GM19397 (cell line): Measurements from ENCODE around the gene CWC22.
"Not testable (repeated sequence)": the region's sequence is repeated elsewhere in the genome, so short reads cannot be mapped to it uniquely, and the experiment has no call there.

Source experiments
- ATAC-seq: cut with Tn5 transposase; IDR thresholded peaks from one replicate; pipeline ENCODE4 v1.9.1; 2021; ENCODE audit warnings: mild to moderate bottlenecking, moderate library complexity; ENCODE audit not compliant: unreplicated experiment

CWC22 gene

DNA sequence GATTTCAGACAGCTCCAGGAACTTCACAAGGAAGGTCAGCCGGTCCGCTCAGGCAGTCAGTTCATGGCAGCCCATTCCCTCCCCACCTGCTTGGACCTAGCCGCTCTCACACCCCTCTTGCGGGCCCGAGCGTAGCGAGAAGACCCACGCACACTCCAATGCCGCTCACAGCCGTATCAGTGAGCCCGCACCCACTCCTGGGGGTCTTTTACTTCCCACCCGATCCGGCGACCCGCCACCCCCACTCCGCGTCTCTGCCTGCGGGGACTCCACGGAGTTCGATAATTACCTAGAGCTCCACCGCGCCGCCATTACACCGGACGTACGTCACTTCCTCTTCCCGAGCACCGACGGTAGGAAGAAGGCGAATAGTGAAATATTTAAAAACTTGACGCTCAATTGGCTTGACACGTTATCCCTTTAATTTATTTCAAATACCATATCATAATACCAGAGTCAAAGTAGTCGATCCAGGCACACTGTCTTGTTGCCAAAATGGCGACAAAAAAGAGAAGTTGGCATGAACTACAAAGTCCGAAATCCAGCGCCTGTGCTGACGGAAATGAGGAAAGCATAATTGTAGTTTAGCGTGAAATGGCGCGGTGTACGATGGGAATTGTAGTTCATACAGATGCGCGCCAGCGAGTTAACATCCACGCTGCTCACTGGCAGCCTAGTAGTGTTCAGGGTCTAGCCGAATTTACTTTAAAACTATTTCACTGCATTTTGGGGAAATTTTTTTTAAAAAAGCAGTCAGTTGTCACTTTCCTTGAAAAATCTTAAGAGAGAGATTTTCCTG, at the start of gene CWC22:
TSS of gene CWC22 (minus strand) at position 517 of the 799 bp plus-strand sequence. CDS start 13,956 bp downstream, outside the sequence.
- ATAC-seq, result peak; percentile 98

DNA sequence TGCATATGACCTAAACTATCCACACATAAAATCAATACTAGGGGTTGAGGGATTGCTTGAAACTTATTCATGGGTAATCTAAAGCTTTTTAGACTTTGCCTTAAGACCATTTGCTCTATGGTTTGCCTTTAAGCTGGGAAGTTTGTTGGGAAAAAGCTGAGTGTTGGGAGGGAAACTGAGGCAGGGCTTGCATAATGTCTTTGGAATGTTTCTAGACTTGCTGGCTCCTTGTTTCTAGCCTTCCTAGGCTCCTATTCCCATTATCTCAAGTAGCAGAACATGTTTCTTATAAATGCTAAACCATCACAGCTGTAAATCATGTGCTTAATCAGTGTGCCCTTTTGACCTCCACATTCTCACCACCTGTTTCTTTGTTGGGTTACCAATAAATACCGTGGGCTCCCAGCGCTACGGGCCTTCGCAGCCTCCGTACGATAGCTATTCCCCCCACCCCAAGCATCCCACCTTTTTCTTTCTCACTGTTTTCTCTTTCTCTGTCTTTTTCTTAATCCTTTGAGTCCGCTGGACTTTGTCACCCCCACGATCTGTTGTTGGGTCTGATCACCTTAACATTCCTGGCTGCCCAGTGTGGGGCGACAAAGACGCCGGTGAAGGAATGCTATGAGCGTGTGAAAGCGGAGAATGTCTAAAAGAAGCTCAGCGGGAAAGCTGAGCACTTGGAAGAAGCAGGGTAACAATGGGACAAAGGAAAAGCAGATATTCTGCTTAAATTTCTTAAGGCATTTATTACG, 49.4 kb upstream of the CWC22 start:
- no peak for ATAC-seq

DNA sequence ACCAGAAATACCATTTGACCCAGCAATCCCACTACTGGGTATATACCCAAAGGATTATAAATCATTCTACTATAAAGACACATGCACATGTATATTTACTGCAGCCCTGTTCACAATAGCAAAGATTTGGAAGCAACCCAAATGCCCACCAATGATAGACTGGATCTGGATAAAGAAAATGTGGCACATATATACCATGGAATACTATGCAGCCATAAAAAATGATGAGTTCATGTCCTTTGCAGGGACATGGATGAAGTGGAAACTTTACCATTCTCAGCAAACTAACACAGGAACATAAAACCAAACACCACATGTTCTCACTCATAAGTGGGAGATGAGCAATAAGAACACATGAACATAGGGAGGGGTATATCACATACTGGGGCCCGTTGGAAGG, 47.5 kb upstream of the CWC22 start:
- ATAC-seq, result not testable (repeated sequence)

DNA sequence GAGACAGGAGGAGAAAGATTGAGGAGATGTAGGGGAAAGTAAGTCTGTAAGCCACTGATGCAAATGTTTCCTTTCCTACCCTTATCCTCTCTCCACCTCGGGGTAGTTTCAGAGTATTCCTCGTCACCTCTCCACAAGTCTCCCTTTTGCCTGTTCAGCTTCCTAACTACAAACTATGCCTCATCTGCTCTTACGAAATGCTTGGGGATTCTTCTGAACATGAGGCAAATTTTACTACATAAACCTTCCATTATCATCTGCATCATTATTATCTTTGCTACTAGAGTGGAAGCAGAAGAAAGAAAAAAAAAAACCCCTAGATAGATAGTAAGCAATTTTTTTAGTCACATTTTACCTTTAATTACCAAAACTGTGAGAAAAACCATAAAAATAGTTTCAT, 43.1 kb upstream of the CWC22 start:
- ATAC-seq, result no peak

DNA sequence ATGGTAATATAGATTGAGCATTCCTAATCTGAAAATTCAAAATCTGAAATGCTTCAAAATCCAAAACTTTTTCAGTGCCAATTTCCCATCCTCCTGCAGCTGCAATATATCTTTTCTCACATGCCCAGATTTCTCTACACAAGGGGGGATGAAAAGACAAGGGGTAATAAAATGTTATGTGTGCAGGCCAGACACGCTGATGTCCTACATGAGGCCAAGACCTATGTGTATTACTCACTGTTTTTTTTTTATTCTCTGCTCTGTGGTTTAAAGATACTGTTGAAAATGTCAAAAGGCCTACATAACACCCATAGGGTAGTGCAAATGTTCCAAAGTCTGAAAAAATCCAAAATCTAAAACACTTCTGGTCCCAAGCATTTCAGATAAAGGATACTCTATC, 41.2 kb upstream of the CWC22 start:
- ATAC-seq, result no peak

DNA sequence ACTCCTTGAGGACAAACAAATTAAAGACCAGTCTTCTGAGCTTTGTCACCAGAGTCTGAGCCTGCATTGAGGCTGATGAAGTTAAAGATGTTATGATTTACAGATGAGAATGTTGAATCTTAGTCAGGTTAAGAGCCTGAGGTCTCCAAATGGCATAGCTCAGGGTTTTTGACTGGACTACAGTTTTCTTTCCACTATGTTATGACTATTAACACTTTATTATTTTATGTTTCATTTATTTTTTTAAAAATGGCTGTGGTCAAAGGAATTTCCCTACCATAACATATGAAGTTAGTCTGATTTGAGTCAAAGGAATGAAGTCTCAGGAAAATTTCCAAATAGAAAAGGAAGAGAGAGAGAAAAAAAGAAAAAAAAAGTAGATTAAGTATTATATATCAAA, 39.7 kb upstream of the CWC22 start:
- ATAC-seq, result no peak

DNA sequence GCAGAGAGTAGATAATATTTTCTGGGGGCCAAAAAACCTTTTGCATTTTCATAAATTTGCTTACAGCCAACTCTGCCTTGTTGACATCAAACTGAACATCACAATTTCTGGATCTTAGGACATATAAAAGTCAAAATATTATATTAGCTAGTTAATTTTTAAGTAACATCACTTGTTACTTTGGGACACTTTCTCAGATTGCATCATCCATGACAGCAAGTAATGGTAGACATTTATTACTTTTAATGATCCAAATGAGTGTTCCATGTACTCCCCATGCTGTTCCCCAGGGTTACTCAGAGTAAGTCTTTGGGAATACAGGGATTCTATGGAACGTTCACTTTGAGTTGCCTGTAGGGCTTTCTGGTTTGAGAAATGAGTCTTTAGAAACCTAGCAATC, 39.1 kb upstream of the CWC22 start:
- no peak for ATAC-seq

DNA sequence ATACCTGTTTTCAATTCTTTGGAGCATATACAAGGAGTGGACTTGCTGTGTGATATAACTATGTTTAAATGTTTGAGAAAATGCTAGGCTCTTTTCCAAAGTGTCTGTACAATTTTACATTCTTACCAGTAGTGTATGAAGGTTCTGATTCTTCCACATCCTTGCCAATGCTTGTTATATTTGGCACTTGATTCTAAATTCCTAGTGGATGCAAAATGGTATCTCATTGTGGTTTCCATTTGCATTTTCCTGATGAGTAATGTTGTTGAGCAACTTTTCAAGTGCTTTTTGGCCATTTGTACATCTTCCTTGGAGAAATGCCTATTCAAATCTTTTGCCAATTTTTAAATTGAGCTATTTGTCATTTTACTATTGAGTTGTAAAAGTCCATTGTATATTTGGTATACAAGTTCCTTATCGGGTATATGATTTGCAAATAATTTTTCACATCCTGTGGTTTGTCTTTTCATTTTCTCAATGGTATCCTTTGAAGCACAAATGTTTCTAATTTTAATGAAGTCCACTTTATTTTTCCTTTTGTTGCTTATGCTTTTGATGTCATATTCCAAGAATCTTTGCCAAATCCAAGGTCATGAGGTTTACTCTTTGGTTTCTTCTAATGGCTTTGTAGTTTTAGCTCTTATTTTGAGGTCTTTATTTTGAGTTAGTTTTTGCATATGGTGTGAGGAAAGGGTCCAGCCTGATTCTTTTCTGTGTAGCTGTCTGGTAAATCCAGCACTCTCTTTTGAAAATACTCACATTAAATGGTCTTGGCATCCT, 33.2 kb upstream of the CWC22 start:
- ATAC-seq, result no peak

DNA sequence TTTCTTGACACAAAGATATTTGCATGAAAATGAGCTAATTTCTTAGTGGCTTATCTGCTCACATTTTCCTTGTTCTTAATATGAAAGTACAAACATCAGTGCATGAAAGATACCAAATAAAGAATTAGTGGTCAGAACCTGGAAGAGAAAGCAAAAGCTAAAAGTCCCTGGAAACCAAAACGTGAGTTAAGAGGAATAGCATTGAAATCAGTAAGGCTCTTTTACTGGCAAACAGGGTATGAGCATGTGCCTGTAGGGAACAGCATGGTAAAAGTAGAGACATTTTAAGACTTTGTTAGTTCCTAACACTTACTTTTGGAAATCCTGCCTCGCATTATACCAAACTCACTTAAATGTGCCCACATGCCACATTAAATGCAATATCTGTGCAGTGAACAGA, 31.9 kb upstream of the CWC22 start:
- ATAC-seq, result no peak

DNA sequence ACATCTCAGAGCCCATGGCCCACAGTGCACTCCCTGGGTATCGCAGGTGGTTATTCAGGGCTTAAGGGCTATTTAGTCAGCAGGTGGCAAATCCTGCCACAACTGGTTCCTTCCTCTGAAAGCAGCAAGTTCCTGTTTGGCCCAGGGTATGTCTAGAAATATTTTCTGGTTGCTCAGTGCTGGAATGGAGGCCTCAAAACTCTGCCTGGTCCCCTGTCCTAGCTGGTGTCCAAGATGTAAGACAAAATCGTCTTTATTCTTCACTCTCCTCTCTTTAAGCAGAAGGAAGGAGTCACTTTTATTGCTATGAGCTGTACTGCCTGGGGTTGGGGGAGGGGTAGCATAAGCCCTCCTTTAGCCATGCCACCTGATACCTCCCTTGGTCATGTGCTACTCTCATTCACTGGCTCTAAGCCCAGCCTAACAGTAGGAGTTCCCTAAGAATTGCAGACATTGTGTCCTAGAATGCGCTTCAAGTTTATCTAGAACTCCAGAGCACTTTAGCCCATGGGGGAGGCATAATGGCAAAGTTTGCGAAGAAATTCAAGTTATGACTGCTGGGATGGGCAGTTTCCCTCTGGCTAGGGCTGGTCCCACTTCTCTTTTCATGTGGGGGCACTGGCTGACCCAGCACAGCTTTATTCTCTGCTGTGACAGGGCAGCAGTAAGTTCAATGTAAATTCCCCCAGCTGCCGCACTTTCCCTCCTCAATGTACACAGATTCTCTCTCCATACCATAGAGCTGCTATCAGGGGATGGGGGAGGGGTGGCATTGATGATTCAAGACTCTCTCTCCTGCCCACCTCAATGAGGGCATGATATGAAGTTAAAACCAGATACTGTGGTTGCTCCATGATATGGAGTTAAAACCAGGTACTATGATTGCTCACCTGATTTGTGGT, 27.1 kb upstream of the CWC22 start:
- ATAC-seq, result no peak

DNA sequence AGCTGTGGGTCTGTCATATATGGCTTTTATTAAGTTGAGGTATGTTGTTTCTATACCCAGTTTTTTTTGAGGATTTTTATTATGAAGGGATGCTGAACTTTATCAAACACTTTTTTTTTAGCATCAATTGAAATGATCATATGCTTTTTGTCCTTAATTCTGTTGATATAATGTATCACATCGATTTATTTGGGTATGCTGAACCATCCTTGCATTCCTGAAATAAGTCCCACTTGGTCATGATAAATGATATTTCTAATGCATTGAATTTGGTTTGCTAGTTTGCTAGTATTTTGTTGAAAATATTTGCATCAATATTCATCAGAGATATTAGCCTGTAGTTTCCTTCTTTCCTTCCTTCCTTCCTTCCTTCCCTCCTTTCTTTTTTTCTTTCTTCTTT, 22.5 kb upstream of the CWC22 start:
- ATAC-seq, result no peak

DNA sequence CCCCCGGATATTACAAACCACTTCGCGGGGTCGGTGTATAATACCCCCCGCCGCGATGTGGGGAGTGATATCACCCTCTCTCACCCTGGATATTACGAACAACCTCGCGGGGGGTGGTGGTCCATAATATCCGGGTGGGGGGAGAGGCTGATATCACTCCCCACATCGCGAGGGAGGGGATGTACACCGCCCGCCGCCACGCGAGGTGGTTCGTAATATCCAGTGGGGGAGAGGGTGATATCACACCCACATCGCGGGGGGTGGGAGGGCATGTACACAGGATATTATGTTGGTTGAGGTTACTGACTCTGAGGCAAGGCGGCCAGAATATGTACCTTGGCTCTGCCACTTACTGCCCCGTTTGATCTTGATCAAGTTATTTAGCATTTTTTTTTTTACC, 14.8 kb upstream of the CWC22 start:
- ATAC-seq, result no peak

DNA sequence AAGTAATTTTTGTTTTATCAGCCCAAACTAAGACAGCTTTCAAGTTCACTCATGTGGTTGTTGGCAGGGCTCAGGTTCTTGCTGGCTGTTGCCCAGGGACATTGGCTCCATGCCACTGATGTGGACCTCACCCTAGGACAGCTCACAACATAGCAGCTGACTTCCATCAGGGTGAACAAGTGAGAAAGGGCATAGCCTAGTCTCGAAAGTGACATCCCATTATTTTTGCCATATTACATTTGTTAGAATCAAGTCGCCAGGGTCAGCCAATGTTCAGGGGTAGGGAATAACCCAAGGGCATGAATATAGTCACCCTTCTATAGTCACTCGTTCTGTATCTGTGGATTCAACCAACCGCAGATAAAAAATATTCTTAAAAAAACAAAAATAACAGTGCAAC, 10.7 kb upstream of the CWC22 start:
- no peak for ATAC-seq

DNA sequence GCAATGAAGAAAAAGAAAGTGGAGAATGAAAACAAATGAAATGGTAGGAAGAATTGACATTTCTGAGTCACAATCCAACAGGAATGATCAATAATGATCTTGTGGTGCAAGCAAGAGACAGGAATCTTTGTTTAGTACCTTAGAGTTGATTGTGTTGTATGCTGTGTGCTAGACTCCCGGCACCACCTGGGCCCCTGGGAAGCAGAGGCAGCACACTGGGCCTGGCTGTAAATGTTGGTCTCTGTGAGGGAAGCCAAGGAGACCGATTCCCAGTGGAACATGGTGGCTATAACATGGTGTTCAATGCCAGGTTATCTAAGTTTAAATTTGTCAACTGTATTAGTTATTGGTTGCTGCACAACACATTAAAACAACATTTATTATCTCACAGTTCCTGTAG, 9.8 kb upstream of the CWC22 start:
- ATAC-seq, result no peak

DNA sequence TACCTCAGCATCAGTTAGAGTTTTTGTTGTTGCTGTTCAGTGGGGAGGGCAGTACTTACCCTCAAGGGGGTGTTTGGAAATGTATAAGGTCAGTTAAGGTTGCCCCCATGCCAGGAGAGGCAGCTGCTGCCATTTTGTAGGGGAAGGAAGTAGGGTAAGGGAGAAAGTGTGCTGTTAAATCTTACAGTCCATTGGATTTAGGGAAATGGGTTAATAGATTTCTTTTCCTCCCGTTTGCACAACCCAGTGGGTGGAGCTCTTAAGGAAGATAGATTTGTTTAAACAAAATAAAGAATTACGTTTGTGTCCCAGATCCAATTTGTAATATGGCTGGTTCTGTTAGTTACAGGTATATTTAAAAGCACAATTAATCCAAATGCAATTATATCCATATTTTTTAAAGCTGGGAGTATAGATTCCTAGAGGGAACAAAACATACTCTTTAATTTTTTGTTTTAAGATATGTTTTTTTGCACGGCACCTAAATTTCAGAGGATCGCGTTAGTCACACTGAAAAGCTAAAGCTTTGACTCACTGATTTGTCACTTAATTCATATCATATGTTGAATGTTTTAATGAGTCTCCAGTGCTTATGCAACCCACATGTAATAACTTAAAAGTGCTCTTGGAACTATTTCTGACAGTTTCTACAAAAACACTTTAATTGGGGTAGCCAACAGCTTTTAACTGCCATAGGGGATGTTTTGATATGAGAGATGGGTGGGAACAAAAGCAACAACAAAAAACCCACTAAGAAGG, 9.0 kb upstream of the CWC22 start:
- ATAC-seq, result no peak

DNA sequence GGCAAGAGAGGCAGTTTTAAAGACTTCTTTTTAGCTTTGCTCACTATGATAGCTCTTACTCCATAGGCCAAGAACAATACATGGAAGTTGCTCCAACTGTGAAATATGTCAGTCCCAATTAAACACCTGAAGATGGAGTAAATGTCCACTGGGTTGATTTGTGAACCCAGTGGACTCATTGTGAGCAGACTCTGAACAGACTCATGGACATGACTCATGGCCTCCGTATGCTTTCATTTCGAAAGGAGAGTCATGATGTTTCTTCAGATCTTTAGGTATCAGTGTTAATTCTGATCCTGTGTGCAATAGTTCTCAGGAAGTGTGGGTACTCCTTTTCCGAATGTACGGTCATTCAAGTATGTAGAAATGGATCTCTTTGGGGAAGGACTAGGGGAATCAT, 5.4 kb upstream of the CWC22 start:
- ATAC-seq, result no peak

DNA sequence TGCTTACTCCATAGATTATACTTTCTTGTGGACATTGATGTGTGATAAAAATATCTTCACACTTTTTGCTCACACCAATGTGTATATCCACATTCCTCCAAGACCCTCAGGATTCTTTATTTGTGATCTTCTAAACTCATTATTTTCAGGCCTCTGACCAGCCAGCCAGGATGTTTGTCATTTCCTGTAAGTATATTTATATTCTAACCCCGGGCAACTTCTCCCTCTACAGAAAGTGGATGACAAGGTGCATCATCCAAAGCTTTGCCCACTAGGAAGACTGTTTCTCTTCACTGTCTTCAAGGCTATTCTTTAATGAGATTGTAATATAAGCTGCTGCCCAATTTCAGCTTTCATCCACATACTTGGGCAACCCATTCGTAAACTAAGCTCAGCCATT, 3.6 kb upstream of the CWC22 start:
- no peak for ATAC-seq

DNA sequence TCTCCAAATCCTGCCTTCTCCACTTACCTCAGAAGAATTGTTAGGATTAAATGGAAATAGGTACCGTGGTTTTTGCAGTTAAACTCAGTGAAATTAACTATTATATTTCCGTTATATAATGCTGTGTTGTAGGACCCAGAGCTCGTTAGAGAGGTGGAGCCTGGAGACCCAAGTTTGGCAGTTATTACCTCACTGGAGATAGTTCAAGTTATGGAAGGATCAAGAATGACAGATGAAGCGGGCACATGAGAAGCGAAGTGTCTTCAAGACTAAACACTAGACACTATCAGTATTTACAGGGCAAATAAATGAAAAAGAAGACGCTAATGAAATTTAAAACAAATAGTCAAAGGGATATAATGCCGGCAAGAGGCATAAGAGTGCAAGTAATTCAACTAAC, 866 bp downstream of the CWC22 start:
- ATAC-seq, result no peak

DNA sequence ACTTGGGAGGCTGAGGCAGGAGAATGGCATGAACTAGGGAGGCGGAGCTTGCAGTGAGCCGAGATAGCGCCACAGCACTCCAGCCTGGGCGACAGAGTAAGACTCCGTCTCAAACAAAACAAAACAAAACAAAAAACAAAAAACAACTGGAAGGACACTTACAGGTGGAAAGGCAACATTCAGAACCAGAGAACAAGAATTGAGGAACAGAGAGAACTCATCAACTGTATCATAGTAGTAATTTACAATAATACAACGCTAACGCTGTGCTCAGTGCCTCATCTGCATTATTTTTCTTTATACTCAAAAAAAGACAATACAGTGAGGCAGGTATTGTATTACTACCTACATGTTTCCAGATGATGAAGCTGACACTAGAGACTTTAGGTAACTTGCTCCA, 1.6 kb downstream of the CWC22 start:
- ATAC-seq, result not testable (repeated sequence)

DNA sequence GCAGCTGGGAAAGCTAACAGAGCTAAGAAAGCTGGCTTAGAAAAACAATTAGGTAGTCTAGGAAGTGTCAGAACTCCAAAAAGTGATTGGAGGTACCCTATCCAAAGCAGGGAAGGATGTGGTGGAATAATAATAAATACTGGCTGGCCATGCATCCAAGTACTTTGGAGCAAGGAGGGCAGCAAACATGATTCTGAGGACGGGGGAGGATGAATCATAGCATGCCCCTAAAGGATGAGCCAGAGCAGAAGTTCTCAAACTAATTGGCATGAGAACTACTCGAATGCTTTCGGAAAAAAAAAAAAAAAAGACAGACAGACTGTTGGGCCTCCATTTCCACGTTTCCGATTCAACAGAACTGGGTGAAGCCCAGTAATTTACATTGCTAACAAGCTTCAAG, 2.4 kb downstream of the CWC22 start:
- no peak for ATAC-seq
